GM15510 (cell line): ENCODE data around the gene MEOX1.

Experiments used
- POLR2A ChIP-seq: IDR thresholded peaks from 3 replicates; pipeline ENCODE4 v1.6.1; 2011; ENCODE audit warnings: borderline replicate concordance; ENCODE audit not compliant: insufficient read length; ENCODE audit errors: extremely low read depth

MEOX1 gene

GRCh38 chr17:43645450-43645764 lies 16.3 kb downstream of the MEOX1 start:
- no peak for TF ChIP-seq POLR2A

GRCh38 chr17:43644081-43644480 lies 17.6 kb downstream of the MEOX1 start:
- no peak for TF ChIP-seq POLR2A

- TF ChIP-seq POLR2A = no peak
Observed at GRCh38 chr17:43641416-43641815, 20.3 kb downstream of the MEOX1 start.

- no peak for TF ChIP-seq POLR2A
Observed at GRCh38 chr17:43640491-43641252, 21.1 kb downstream of the MEOX1 start.

DNA sequence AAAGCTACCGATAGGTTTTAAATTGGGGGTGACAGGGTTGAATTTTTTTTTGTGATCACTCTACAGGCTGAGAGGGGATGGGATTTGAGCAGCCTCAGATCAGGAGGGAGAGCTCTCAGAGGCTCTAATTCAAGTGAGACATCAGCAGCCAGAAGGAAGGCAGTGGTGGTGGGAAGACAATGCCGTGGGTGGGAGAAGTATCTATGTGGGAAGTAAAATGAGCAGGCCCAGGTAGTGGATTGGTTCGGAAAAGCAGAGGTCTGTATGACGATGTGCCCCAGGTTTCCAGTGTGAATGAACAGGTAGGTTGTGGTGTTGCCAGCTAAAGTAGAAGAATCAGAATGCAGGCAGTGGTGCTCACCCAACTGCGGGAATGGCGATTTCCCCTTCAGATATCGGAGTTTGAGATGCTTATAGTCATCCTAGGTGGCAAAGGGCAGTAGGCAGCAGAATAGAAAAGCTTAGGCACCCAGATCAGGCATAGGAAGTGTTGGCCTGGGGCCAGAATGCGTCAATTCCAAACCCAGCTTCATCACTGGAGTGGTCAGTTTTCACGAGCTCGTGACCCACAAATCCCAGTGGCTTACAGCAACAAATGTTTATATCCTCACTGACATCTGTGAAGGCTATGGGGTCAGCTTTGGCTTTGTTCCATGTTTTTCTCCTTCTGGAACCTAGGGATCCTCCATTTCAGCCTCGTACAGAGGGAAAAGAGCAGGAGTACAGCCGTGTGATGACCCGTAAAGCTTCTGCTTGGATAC lies 24.0 kb downstream of the MEOX1 start:
- TF ChIP-seq POLR2A = no peak

- no peak for TF ChIP-seq POLR2A
Observed at GRCh38 chr17:43636426-43636825, 25.3 kb downstream of the MEOX1 start.

DNA sequence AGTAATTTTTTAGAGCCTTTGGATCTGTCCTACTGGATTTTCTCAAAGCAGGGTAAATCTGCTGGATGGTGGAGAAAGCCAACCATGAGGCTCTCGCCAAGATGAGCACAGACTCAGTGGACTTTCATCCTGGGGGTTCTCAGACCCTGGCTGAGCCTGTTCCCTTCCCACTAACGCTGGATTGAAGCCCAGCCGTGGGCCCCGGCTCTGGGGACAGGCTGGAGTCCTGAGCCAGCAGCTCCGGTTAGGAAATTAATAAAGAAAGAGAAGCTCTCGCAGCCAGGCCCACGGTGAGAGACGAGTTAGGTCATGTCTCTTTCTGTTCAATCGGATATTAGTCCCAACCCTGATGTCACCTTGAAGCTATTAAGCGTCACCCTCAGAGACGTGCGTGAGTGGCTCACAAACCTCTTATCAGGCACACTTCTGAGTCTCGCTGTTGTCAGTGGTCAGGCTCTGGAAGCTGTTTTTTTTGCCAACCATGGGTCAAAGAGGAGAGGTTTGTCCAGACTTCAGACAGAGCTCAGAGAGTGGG lies 27.1 kb downstream of the MEOX1 start:
- no peak for TF ChIP-seq POLR2A

DNA sequence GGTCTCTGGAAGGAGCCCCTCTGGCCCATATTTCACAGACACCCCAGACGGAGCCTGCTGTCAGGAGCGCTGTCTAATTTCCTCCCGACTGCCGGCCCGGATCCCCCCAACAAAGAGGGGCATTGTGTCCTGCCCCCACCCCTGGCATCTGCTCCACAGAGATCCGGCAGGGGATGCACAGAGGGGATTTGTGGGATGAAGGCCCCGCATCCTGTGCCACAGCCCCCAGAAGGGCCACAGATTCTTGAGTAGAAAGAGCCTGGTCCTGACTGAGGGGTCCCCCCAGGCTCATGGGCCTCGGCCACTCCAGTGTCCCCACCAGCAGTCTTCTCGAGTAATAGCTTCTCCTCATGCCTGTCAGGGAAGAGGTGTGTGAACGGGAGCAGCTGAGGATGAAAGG lies 29.5 kb downstream of the MEOX1 start:
- no peak for TF ChIP-seq POLR2A

DNA sequence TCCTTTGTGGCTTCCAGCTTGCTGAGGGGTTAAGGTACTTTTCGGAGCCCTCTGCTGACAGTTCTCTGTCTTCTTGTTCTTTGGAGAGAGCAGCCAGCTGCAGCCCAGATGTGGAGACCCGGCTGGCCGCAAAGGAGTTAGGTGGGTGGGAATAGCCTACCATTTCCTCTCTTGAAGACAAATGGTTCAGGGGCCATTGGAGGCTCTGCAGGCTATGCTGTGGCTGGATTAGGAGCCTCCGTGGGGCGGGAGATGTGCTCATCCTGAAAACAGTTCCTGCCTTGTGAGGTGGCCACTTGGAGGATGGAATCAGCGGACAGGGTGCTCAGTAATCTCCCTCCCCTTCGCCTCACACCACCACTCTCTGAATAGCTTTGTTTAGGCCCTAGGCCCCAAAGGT lies 30.3 kb downstream of the MEOX1 start:
- TF ChIP-seq POLR2A = no peak

GRCh38 chr17:43628089-43628650 lies 33.6 kb downstream of the MEOX1 start:
- no peak for TF ChIP-seq POLR2A

DNA sequence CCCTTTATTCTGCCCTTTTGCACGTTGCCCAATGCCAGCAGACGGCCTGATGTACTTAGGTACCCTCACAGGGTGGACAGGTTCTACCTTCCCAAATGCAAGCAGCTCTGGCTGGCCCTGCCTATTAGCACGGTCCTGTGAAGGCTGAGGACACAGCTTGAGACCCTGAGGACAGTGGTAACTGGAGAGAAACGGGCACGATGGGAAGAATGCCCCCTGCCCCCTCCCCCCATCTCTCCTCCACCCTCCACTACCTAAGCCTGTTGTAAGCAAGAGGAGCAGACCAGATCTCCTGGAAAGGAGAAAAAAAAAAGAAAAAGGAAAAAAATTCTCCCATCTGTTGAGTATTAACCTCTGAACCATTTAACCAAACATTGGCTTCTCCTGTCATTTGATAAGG lies 34.1 kb downstream of the MEOX1 start:
- no peak for TF ChIP-seq POLR2A

GRCh38 chr17:43626023-43626422 lies 35.7 kb downstream of the MEOX1 start:
- TF ChIP-seq POLR2A = no peak

GRCh38 chr17:43625606-43626005 lies 36.1 kb downstream of the MEOX1 start:
- no peak for TF ChIP-seq POLR2A

- no peak for TF ChIP-seq POLR2A
Observed at GRCh38 chr17:43620581-43620980, 41.1 kb downstream of the MEOX1 start.

DNA sequence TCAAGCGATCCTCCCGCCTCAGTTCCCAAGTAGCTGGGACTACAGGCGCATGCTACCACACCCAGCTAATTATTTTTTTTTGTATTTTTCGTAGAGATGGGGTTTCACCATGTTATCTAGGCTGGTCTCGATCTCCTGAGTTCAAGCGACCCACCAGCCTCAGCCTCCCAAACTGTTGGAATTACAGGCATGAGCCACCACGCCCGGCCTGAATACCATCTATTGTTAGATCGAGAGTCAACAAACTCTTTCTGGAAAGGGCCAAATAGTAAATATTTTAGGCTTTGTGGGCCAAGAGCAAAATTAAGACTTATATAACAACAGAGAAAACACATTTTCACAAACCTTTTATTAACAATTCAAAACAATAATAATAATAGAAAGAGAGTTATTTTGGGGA lies 41.6 kb downstream of the MEOX1 start:
- TF ChIP-seq POLR2A = no peak
